ENCODE results near the gene SLC6A2.

DNA sequence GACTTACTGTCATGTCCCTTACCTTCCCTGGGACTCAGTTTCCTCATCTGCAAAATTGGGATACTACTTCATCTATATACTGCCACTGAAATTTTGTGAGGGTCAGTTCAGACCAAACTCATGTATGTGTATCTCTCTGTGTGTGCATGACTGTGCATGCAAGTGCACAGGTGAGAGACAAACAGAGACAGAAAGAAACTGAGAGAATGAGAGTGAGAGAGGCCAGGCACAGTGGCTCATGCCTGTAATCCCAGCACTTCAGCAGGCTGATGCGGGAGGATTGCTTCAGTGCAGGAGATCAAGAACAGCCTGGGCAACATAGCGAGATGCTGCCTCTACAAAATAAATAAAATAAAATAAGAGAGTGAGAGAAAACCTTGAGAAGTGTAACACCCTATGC is 32.1 kb upstream of the SLC6A2 start:
- TF ChIP-seq, protein P1, sequence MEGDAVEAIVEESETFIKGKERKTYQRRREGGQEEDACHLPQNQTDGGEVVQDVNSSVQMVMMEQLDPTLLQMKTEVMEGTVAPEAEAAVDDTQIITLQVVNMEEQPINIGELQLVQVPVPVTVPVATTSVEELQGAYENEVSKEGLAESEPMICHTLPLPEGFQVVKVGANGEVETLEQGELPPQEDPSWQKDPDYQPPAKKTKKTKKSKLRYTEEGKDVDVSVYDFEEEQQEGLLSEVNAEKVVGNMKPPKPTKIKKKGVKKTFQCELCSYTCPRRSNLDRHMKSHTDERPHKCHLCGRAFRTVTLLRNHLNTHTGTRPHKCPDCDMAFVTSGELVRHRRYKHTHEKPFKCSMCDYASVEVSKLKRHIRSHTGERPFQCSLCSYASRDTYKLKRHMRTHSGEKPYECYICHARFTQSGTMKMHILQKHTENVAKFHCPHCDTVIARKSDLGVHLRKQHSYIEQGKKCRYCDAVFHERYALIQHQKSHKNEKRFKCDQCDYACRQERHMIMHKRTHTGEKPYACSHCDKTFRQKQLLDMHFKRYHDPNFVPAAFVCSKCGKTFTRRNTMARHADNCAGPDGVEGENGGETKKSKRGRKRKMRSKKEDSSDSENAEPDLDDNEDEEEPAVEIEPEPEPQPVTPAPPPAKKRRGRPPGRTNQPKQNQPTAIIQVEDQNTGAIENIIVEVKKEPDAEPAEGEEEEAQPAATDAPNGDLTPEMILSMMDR (IDR thresholded peaks at IDR 0.05; ENCODE audit: insufficient read depth, low read length), result no peak
- TF ChIP-seq SPI1 (IDR thresholded peaks at IDR 0.05; ENCODE audit: borderline replicate concordance, low read depth), result no peak
- TF ChIP-seq GABPA (IDR thresholded peaks at IDR 0.05; ENCODE audit: low read depth), result no peak
